ENCODE results near the gene GDAP2.

DNA sequence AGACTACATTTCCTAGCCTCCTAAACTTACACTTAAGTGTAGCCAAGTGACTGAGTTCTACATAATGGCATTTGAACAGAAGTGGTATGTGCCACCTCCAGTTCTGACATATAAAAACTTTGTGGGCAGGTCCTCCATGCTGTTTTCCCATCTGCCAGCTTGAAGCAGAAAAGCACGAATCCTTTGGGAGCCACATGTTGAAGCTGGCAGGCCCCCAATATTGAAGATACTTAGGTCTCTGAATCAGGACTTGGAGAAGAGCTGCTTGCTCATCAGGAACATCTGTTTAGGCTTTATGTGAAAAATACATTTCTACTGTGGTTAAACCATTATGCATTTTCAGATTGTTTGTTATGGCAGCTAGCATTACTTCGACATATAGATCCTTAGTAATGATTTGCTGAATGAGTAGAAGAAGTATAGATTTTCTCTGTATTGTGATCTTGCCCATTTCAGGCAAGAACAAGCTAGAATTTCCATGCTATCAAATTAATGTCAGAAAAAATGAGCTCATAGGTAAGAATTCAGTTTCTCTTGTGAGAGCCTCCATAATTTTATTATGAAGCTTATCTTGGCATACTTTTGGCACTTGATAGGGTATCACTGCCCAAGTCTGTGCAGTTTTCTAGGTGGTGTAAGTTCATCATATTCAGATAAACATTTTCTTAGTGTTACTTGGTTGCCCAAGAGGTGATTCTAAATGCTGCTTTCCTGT, 68.4 kb downstream of the GDAP2 start:
- TF ChIP-seq, protein P1, sequence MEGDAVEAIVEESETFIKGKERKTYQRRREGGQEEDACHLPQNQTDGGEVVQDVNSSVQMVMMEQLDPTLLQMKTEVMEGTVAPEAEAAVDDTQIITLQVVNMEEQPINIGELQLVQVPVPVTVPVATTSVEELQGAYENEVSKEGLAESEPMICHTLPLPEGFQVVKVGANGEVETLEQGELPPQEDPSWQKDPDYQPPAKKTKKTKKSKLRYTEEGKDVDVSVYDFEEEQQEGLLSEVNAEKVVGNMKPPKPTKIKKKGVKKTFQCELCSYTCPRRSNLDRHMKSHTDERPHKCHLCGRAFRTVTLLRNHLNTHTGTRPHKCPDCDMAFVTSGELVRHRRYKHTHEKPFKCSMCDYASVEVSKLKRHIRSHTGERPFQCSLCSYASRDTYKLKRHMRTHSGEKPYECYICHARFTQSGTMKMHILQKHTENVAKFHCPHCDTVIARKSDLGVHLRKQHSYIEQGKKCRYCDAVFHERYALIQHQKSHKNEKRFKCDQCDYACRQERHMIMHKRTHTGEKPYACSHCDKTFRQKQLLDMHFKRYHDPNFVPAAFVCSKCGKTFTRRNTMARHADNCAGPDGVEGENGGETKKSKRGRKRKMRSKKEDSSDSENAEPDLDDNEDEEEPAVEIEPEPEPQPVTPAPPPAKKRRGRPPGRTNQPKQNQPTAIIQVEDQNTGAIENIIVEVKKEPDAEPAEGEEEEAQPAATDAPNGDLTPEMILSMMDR (IDR thresholded peaks at IDR 0.05), result no peak
- TF ChIP-seq POLR2A (IDR thresholded peaks at IDR 0.05), result no peak
